Neural cell (in vitro differentiated cells): ENCODE measurements around the gene ZNHIT2. TPM values are rescaled to one million over a fixed set of nuclear protein-coding genes. Genes with fewer than 3 reads are reported as not detected.

Experiments
- H2AFZ ChIP-seq: fragments of 200-600, 300-800 bp; sonication (generic), shearing (Covaris generic); 2 replicates; pipeline ENCODE4 v1.6.0; 2014; ENCODE audit warnings: low read depth, mild to moderate bottlenecking, antibody characterized with exemption, low read length, moderate library complexity
- H3F3A ChIP-seq: fragments of 200-600 bp; shearing (Covaris generic); 2 replicates; pipeline ENCODE4 v1.6.1; 2016; ENCODE audit warnings: mild to moderate bottlenecking, moderate library complexity, mixed read lengths, antibody characterized with exemption, low read length; ENCODE audit not compliant: insufficient read depth, poor library complexity, severe bottlenecking
- H3K27ac ChIP-seq: fragments of 200-600, 300-800 bp; sonication (generic), shearing (Covaris generic); 2 replicates; pipeline ENCODE4 v1.5.1; 2014; ENCODE audit warnings: mild to moderate bottlenecking, low read length, moderate library complexity
- H3K27me3 ChIP-seq: fragments of 300-800, 200-600 bp; sonication (generic), shearing (Covaris generic); 2 replicates; pipeline ENCODE4 v1.6.0; 2014; ENCODE audit warnings: mild to moderate bottlenecking, low read depth, low read length, moderate library complexity; ENCODE audit not compliant: insufficient read depth
- H3K36me3 ChIP-seq: fragments of 300-800, 200-600 bp; sonication (generic), shearing (Covaris generic); 2 replicates; pipeline ENCODE4 v1.5.1; 2014; ENCODE audit warnings: mild to moderate bottlenecking, antibody characterized with exemption, low read length, moderate library complexity; ENCODE audit not compliant: insufficient read depth
- H3K4me2 ChIP-seq: fragments of 300-800, 200-600 bp; sonication (generic), shearing (Covaris generic); 2 replicates; pipeline ENCODE4 v1.6.0; 2014; ENCODE audit warnings: mild to moderate bottlenecking, low read length
- H3K4me3 ChIP-seq: fragments of 300-800, 200-600 bp; sonication (generic), shearing (Covaris generic); 2 replicates; pipeline ENCODE4 v1.5.1; 2014; ENCODE audit warnings: mild to moderate bottlenecking, low read length, moderate library complexity
- H3K79me2 ChIP-seq: fragments of 200-600 bp; shearing (Covaris generic); replicated peaks from 2 replicates; pipeline ENCODE4 v1.6.0; 2014; ENCODE audit warnings: mild to moderate bottlenecking, low read length, moderate library complexity; ENCODE audit not compliant: insufficient read depth
- H3K9ac ChIP-seq: fragments of 300-800, 200-600 bp; sonication (generic), shearing (Covaris generic); 2 replicates; pipeline ENCODE4 v1.6.1; 2016; ENCODE audit warnings: mild to moderate bottlenecking, low read length, mixed read lengths
- H3K9me2 ChIP-seq: fragments of 200-600 bp; shearing (Covaris generic); 2 replicates; pipeline ENCODE4 v1.6.1; 2016; ENCODE audit warnings: mild to moderate bottlenecking, low read length, mixed read lengths; ENCODE audit not compliant: insufficient read depth
- H3K9me3 ChIP-seq: fragments of 200-600, 300-800 bp; sonication (generic), shearing (Covaris generic); 2 replicates; pipeline ENCODE4 v1.6.1; 2016; ENCODE audit warnings: mild to moderate bottlenecking, mixed run types, low read length, moderate library complexity, mixed read lengths
- H4K20me1 ChIP-seq: fragments of 200-600 bp; shearing (Covaris generic); 2 replicates; pipeline ENCODE4 v1.6.1; 2016; ENCODE audit warnings: mild to moderate bottlenecking, mixed run types; ENCODE audit not compliant: insufficient read depth
- EP300 ChIP-seq: fragments of 450-650 bp; conservative IDR thresholded peaks from 2 replicates; pipeline ENCODE4 v1.6.1; 2014; ENCODE audit warnings: antibody characterized with exemption, mild to moderate bottlenecking, moderate library complexity; ENCODE audit not compliant: poor library complexity, severe bottlenecking
- EZH2 ChIP-seq: fragments of 200-600, 300-800 bp; shearing (Covaris generic), sonication (generic); IDR thresholded peaks from 2 replicates; pipeline ENCODE4 v1.6.1; 2014; ENCODE audit warnings: antibody characterized with exemption, low read length, borderline replicate concordance, mild to moderate bottlenecking; ENCODE audit not compliant: insufficient read depth, poor library complexity, severe bottlenecking
- MXI1 ChIP-seq: fragments of 450-650 bp; conservative IDR thresholded peaks from 2 replicates; pipeline ENCODE4 v1.6.1; 2014; ENCODE audit warnings: antibody characterized with exemption, mild to moderate bottlenecking; ENCODE audit not compliant: poor library complexity, severe bottlenecking
- POLR2AphosphoS5 ChIP-seq: IDR thresholded peaks from 2 replicates; pipeline ENCODE4 v1.6.1; 2012
- RAD21 ChIP-seq: fragments of 450-650 bp; conservative IDR thresholded peaks from 2 replicates; pipeline ENCODE4 v1.6.1; 2014; ENCODE audit warnings: antibody characterized with exemption, mild to moderate bottlenecking, moderate library complexity
- SMC3 ChIP-seq: fragments of 450-650 bp; conservative IDR thresholded peaks from 2 replicates; pipeline ENCODE4 v1.6.1; 2014; ENCODE audit warnings: antibody characterized with exemption, mild to moderate bottlenecking, moderate library complexity; ENCODE audit not compliant: poor library complexity
- TAF1 ChIP-seq: IDR thresholded peaks from 2 replicates; pipeline ENCODE4 v1.6.1; 2012; ENCODE audit warnings: low read depth
- polyA plus RNA-seq: library from polyadenylated mRNA; depleted of rRNA; stranded (reverse); fragments of >200 nt; gene quantifications from 2 replicates; pipeline ENCODE4 v1.2.3, GENCODE V29; 2014
- TF ChIP-seq, protein P1 (sequence below): IDR thresholded peaks from 2 replicates; pipeline ENCODE4 v1.6.1; 2012; ENCODE audit warnings: borderline replicate concordance
- TF ChIP-seq, protein P2 (sequence below): fragments of 450-650 bp; IDR thresholded peaks from 2 replicates; pipeline ENCODE4 v1.5.1; 2014; ENCODE audit warnings: antibody characterized with exemption, mild to moderate bottlenecking, moderate library complexity; ENCODE audit not compliant: poor library complexity, severe bottlenecking

ZNHIT2 gene
- polyA plus RNA-seq, 1 donor from 2014 or later, result 7.0 TPM

DNA sequence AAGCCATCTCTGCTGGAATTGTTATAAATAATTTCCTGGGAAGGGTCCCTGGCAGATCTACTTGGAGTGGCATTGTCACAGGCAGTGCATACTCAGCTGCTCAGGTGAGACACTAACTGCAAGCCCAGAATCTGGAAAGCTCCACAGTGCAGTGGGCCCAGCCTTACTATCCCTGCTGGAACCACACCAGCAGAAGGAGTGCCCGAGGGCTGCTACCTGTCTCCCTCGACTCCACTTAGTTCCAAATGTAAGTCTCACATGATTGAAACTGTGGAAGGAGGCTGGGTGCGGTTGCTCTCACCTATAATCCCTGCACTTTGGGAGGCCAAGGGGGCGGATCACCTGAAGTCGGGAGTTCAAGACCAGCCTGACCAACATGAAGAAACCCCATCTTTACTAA lies 31.2 kb upstream of the ZNHIT2 start:
- H2AFZ ChIP-seq, result no peak overlapping the region
- no peak for TF ChIP-seq SMC3
- H3K9me3 ChIP-seq, result no peaks in the 10 kb centered on the region
- no peaks in the 10 kb centered on the region for H3F3A ChIP-seq
- no peaks in the 10 kb centered on the region for H3K36me3 ChIP-seq
- H3K4me2 ChIP-seq, result no peak overlapping the region
- H3K27ac ChIP-seq, result no peak overlapping the region
- H3K9me2 ChIP-seq, result no peaks in the 10 kb centered on the region
- H3K79me2 ChIP-seq, result no peaks in the 10 kb centered on the region
- no peak overlapping the region for H3K9ac ChIP-seq
- H3K4me3 ChIP-seq, result no peak overlapping the region
- no peaks in the 10 kb centered on the region for H3K27me3 ChIP-seq
- no peaks in the 10 kb centered on the region for H4K20me1 ChIP-seq

DNA sequence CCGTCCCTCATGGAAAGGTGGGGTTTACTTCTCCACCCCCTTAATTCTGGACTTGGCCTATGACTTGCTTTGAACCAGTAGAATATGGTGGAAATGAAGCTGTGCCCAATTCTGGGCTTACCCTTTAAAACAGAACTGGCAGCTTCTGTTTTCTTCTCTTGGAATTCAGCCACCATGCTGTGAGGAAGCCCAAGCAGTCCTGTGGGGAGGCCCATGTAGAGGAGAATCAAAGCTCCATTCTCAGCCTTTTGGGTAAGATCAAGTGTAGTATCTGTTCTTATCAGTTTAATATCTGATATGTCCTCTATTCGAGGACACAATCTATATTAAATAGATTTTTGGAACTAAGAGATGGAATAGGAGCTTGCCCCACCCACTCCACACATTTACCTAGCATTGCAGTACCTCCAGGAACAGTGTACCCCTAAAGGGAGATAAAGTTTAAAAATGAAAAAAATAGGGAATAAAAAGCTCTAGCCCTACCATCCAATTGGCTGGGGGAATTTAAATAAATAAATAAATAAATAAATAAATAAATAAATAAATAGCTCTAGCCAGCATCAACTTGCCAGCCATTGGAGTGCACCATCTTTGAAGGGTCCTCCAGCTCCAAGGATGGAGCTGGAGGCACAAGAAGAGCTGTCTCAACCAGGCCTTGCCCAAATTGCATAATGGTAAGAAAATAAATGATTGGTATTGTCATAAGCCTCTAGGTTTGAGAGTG lies 30.0 kb upstream of the ZNHIT2 start:
- Histone ChIP-seq H3K36me3 (no peaks in the 10 kb centered on the region), H3K4me2 (no peak overlapping the region), H3K79me2 (no peaks in the 10 kb centered on the region), H2AFZ (no peak overlapping the region), H3K27me3 (no peaks in the 10 kb centered on the region), H3K27ac (no peak overlapping the region), H3K4me3 (no peak overlapping the region), H3K9me2 (no peaks in the 10 kb centered on the region), H3K9ac (no peak overlapping the region), H3K9me3 (no peaks in the 10 kb centered on the region), H3F3A (no peaks in the 10 kb centered on the region), H4K20me1 (no peaks in the 10 kb centered on the region)
- TF ChIP-seq, protein P1, sequence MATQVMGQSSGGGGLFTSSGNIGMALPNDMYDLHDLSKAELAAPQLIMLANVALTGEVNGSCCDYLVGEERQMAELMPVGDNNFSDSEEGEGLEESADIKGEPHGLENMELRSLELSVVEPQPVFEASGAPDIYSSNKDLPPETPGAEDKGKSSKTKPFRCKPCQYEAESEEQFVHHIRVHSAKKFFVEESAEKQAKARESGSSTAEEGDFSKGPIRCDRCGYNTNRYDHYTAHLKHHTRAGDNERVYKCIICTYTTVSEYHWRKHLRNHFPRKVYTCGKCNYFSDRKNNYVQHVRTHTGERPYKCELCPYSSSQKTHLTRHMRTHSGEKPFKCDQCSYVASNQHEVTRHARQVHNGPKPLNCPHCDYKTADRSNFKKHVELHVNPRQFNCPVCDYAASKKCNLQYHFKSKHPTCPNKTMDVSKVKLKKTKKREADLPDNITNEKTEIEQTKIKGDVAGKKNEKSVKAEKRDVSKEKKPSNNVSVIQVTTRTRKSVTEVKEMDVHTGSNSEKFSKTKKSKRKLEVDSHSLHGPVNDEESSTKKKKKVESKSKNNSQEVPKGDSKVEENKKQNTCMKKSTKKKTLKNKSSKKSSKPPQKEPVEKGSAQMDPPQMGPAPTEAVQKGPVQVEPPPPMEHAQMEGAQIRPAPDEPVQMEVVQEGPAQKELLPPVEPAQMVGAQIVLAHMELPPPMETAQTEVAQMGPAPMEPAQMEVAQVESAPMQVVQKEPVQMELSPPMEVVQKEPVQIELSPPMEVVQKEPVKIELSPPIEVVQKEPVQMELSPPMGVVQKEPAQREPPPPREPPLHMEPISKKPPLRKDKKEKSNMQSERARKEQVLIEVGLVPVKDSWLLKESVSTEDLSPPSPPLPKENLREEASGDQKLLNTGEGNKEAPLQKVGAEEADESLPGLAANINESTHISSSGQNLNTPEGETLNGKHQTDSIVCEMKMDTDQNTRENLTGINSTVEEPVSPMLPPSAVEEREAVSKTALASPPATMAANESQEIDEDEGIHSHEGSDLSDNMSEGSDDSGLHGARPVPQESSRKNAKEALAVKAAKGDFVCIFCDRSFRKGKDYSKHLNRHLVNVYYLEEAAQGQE, result no peak
- no peak for TF ChIP-seq EZH2
- TF ChIP-seq TAF1, result no peak
- TF ChIP-seq MXI1, result no peak
- TF ChIP-seq EP300, result no peak
- no peak for TF ChIP-seq SMC3
- no peak for TF ChIP-seq POLR2AphosphoS5
- TF ChIP-seq, protein P2, sequence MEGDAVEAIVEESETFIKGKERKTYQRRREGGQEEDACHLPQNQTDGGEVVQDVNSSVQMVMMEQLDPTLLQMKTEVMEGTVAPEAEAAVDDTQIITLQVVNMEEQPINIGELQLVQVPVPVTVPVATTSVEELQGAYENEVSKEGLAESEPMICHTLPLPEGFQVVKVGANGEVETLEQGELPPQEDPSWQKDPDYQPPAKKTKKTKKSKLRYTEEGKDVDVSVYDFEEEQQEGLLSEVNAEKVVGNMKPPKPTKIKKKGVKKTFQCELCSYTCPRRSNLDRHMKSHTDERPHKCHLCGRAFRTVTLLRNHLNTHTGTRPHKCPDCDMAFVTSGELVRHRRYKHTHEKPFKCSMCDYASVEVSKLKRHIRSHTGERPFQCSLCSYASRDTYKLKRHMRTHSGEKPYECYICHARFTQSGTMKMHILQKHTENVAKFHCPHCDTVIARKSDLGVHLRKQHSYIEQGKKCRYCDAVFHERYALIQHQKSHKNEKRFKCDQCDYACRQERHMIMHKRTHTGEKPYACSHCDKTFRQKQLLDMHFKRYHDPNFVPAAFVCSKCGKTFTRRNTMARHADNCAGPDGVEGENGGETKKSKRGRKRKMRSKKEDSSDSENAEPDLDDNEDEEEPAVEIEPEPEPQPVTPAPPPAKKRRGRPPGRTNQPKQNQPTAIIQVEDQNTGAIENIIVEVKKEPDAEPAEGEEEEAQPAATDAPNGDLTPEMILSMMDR, result no peak
- no peak for TF ChIP-seq RAD21
